ENCODE measurements around the gene TMEM255B.
A peak's percentile ranks its signal among the peaks of the same experiment; 100 is the strongest.

The TMEM255B gene

GRCh38 chr13:113838711-113839201, 79.7 kb downstream of the TMEM255B start:
- DNase-seq, result no peak

GRCh38 chr13:113839536-113840204, 80.6 kb downstream of the TMEM255B start:
- no peak for DNase-seq

DNA sequence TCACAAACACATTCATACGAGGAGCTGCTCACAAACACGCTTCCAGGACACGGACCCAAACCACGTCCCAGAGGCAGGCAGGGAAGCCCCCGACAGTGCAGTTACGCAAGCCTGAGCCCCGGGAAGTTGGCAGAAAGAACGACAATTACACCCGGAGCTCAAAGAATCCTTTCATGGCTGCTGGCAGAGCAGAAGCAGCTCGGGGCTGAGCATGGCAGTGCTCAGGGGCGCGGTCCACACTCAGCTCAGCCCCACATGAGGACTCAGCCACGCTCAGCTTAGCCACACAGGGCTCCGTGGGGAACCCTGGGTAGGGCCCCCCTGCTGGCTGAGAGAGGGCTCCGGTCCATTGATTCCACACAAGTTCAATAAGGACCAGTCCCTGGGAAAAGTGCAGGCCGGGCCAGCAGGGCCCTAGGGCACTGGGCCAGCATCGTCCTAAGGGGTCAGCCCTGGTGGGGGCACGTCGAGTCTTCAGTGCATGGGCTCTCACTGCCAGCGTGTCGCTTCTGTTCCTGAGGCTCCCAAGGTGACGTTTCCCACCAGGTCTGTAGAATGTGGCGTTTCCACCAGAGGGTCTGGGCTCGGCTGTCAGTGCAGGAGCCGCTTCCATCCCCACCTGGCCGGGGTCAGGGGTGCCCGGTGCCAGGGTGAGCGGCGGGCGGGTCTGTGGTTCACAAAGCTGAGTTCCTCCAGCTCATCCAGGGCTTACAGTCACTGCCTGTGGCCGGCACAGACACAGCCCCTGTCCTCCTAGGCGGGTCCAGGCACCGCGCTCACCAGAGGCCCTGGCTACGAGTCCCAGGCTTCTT, 81.7 kb downstream of the TMEM255B start:
- DNase-seq, result no peak

- no peak for DNase-seq
These were observed 82.3 kb downstream of the TMEM255B start for GRCh38 chr13:113841353-113841650.

DNA sequence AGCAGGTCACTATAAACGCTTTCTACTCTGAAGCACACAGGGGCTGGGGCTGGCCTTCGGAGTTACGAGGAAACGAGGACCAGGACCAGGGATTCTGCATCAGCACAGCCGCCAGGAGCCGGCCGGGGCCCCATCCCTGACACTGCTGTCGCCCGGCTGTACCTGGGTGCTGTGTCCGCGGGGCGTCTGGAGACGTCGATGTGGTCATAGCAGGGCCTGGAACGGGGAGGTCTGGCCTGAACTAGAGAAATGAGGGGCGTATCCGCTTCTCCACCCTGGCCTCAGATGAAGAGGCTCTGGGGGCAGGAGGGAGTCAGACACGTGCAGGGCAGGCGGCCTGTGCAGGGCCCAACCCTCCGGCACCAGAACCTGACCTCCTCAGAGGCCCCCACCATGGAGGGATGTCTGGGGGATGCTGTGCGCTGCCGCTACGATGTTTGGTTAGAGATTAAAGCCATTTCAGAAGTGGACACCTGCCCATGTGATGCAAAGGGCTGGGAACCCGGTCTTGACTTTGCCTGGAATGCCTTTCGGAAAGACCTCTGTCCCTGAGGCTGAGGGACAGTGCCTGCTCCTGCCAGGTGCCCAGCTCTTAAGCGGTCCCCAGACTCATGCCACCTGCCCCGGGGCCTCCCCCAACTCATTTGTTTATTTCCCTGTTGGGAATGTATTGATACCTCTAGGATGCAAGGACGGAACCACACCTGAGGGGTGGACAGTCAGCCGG, 83.5 kb downstream of the TMEM255B start:
- DNase-seq, result no peak

DNA sequence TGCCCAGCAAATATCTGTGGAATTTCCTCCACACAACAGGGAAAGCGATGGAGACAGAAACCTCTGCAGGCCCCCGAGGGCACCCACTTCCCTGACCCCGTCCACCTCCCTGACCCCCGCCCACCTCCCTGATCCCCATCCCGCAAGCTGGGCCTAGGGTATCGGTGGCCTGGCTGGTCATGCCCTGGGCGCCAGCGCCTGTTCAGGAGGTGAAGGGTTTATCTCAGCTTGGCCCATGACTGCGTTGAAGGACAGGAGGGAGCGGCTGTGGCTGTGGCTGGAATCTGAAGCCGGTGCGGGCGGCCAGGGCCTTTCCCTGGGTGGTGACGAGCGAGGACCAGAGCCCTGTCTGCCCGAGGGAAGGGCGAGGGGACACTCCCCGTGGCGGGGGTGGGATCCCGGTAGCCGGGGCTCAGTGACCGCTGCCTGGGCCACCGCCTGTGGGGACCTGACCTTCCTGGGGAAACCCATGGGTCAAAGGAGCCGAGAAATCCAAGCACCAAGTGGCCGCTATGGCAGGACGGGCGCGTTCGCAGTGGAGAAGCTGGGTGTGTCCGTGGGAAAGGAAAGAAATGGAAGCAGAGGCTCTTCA, 84.1 kb downstream of the TMEM255B start:
- no peak for DNase-seq

- DNase-seq, result no peak
These were observed 85.0 kb downstream of the TMEM255B start for GRCh38 chr13:113843864-113844556.

DNA sequence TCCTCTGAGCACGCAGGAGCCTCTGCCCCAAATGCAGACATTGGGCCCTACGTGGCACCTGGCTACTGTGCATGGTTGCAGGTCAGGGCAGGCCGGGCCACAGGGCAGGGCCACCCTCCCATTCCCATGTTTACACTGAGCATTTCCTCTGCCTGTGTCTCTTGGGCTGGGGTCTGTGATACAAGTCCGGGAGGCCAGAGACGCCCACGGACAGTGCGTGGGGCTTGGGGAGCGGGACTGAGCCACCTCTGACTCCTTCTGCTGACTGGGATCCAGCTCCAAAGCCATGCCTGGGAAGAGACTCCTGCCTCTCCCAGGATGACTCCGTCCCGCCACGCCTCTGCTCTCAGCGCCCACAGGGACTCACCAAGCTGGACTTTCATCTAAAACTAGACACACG, 86.0 kb downstream of the TMEM255B start:
- DNase-seq, result no peak

GRCh38 chr13:113845723-113846635, 87.0 kb downstream of the TMEM255B start:
- no peak for DNase-seq

- peak in 1 of 2 donors; percentile 33 for DNase-seq
These were observed 87.8 kb downstream of the TMEM255B start for GRCh38 chr13:113846636-113847318.

DNA sequence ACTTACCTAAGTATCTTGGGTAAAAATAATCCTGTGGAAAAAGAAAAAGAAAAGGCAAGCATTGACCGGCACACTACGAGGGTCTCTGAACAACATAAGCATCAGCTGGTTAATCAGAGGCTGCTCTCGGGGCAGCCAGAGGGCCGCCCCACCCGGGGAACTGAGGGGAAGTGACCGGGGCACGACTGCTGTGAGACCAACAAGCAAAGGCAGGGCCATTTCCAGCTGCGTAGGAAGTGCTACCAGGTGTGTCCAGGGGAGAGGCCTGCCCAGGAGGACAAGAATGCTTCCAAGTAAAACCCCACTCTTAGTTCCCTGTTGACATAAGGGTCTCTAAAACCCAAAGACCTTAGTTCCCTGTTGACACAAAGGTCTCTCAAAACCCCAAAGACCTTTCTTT, 89.0 kb downstream of the TMEM255B start:
- no peak for DNase-seq

DNA sequence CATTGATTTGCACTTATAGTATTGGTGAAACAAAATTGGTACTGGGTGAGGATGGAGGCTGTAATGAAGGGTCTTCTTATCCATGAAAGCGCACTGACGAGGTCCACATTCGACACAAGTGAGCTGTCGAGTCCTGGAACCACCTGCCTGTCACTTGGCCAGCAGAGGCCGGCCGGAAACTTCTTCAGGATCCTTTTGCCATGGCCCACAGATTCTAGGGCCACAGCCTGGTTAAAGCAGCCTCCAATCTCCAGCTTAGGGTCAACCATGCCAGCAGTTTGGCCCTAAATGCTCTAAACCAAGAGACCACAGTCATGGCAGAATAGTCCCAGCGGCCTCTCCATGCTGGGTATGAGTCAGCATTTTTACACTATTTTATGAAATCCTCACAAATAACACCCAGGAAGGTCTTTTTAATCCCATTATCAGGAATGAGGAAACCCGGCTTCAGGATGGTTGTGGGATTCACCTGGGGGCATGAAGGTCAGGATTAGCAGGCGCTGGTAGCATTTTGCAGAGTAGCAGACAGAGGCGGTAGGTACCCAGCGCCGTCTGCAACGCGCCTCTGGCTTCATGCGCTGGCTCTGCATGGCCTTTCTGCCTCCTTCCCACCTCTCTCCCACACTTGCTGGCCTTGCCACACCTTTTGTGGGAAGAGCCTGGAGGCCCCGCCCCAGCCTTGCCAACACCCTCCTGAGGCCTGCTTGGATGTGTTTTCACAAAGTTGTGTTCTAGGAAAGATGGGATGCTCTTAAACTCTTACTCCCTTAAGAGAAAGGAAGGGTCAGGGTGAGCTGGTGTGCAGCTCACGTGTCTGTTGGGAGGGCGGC, 89.6 kb downstream of the TMEM255B start:
- DNase-seq, result no peak

DNA sequence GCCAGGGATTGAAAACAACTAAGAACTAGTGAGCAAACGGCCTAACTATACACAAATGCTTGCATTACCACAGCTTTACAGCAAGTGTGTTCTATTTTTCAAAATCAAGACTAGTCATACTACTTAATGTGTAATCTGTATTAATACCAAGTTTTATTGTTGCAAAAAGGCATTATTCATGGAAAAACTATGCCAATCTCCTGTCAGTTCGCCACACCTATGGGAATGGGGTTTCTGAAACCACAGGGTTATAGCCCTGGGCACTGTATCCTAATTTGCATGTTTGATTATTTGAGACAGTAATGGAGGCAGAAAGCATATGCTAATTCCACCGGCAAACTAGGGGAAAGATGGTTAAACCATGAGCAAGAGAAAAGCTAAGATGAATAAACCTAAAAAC, 90.5 kb downstream of the TMEM255B start:
- DNase-seq, result no peak

- DNase-seq, result no peak
These were observed 91.1 kb downstream of the TMEM255B start for GRCh38 chr13:113849981-113850721.

DNA sequence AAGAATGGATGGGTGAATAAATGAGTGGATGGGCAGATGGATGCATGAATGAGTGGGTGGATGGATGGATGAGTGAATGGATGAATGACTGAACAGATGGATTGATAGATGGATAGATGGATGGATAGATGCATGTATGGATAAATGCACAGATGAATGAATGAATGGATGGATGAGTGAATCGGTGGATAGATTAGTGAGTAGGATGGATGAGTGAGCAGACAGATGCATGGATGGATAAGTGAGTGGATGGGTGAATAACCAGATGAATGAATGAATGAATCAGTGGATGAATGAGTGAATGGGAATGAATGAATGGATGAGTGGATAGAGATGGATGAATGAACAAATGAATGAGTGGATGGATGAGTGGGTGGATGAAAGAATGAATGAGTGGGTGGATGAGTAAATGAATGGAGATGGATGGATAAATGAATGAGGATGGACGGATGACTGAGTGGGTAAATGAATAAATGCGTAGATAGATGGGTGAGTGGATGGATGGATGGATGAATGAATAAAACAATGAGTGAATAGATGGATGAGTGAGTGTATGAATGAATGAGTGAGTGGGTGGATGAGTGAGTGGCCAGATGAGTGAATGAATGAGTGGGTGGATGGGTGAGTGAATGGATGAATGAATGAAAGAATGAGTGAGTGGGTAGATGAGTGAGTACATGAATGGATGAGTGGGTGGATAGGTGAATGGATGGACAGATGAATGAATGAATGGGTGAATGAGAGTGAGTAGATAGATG, 91.9 kb downstream of the TMEM255B start:
- no peak for DNase-seq

DNA sequence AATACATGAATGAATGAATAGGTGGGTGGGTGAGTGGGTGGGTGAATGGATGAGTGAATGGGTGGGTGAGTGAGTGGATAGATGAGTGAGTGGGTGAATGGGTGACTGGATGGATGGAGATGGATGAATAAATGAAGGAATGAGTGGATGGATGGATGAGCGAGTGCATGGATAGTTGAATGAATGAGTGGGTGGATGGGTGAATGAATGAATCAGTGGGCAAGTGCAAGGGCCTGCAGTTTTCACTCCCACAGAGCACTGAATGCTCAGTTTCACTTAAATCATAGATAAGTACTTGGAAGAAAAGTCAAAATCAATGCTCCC, 92.4 kb downstream of the TMEM255B start:
- no peak for DNase-seq

GRCh38 chr13:113851826-113852535, 93.0 kb downstream of the TMEM255B start:
- DNase-seq, result no peak

Measured in CD4-positive, alpha-beta T cell treated with Interleukin-1 beta for 1 hour (primary cell).